HCT116 (cell line): ENCODE results near the gene CHST8. TPM values are rescaled to one million over a fixed set of nuclear protein-coding genes. Genes with fewer than 3 reads are reported as not detected.

ENCODE experiments used
- ATAC-seq: fragments of 200-7000 bp; cut with Tn5 transposase; 2 replicates; pipeline ENCODE4 v1.9.1; 2020; ENCODE audit warnings: mild to moderate bottlenecking, moderate library complexity
- BruUV-seq: library from RNA; stranded (reverse); fragments of 400-500 nt; replicated peaks from 2 replicates; lab custom pipeline; 2021; lab: Mats Ljungman, UMichigan
- CTCF ChIA-PET: fragments of 300-600 bp; sonication (Branson Sonifier 250); formaldehyde crosslinking; loops from one replicate; lab custom pipeline; 2021; ENCODE audit warnings: antibody characterized with exemption; lab: Charles Lee
- POLR2A ChIA-PET: fragments of 300-600, 350-600 bp; sonication (Branson Sonifier 250); formaldehyde crosslinking; loops from one replicate; lab custom pipeline; 2021; ENCODE audit warnings: antibody characterized with exemption; lab: Charles Lee
- RAD21 ChIA-PET, 2 experiments: fragments of 300-600 bp; sonication (Branson Sonifier 250); formaldehyde crosslinking; loops; one replicate each; lab custom pipeline; 2023; ENCODE audit warnings: low total read pairs in 2 of 2; ENCODE audit not compliant: uncharacterized antibody in 2 of 2, unreplicated experiment in 2 of 2, low non-redundant PET in 1 of 2; lab: Charles Lee
- DNase-seq: peaks from one replicate; pipeline ENCODE4 v3.0.0-alpha.2; 2010; ENCODE audit warnings: low read depth, low spot score
- H2AFZ ChIP-seq: fragments of 200-600 bp; shearing (Covaris generic), sonication (generic); 2 replicates; pipeline ENCODE4 v1.6.1; 2017; ENCODE audit warnings: low read depth, mixed run types, mixed read lengths, antibody characterized with exemption, low read length; ENCODE audit not compliant: poor library complexity, severe bottlenecking
- H3K27ac ChIP-seq: 2 replicates; pipeline ENCODE4 v1.5.1; 2012; ENCODE audit warnings: low read depth, low read length
- H3K27me3 ChIP-seq: fragments of 200-600 bp; sonication (generic); 2 replicates; pipeline ENCODE4 v1.6.1; 2016; ENCODE audit warnings: mixed run types, low read length, mixed read lengths; ENCODE audit not compliant: insufficient read depth
- H3K36me3 ChIP-seq, 2 experiments: fragments of 200-500 bp in 1 of 2; fragments of 200-600 bp in 1 of 2; sonication (Bioruptor generic) in 1 of 2; sonication (generic) in 1 of 2; 2 replicates each; pipeline versions ENCODE4 v1.5.1 to v1.6.1; 2014 to 2016; ENCODE audit warnings: low read length in 2 of 2, inconsistent platforms in 1 of 2, mixed read lengths in 1 of 2, mixed run types in 1 of 2; ENCODE audit not compliant: insufficient read depth in 2 of 2, control insufficient read depth in 1 of 2
- H3K4me1 ChIP-seq, 2 experiments: fragments of 200-600 bp in 1 of 2; sonication (generic) in 1 of 2; 2 replicates each; pipeline versions ENCODE4 v1.5.1 to v1.6.1; 2012 to 2017; ENCODE audit warnings: low read length in 2 of 2, inconsistent platforms in 1 of 2, mild to moderate bottlenecking in 1 of 2, mixed read lengths in 1 of 2, mixed run types in 1 of 2, moderate library complexity in 1 of 2; ENCODE audit not compliant: insufficient read depth in 2 of 2, control insufficient read depth in 1 of 2
- H3K4me2 ChIP-seq: fragments of 200-600 bp; sonication (generic); 2 replicates; pipeline ENCODE4 v1.6.1; 2017; ENCODE audit warnings: mixed run types, low read length, mixed read lengths
- H3K4me3 ChIP-seq, 2 experiments: fragments of 200-600 bp in 1 of 2; sonication (generic) in 1 of 2; replicated peaks in 1 of 2; 2 replicates each; pipeline ENCODE4 v1.5.1; 2011 to 2016; ENCODE audit warnings: low read length in 2 of 2, control low read depth in 1 of 2, low read depth in 1 of 2, mild to moderate bottlenecking in 1 of 2, mixed read lengths in 1 of 2, mixed run types in 1 of 2
- H3K79me2 ChIP-seq: fragments of 200-600 bp; sonication (generic); 2 replicates; pipeline ENCODE4 v1.6.1; 2017; ENCODE audit warnings: mild to moderate bottlenecking, mixed run types, low read length, moderate library complexity, mixed read lengths; ENCODE audit not compliant: insufficient read depth
- H3K9ac ChIP-seq: fragments of 200-600 bp; sonication (generic); 2 replicates; pipeline ENCODE4 v1.6.1; 2016; ENCODE audit warnings: low read length, mixed read lengths
- H3K9me2 ChIP-seq: fragments of 200-600 bp; sonication (generic), shearing (Covaris generic); 2 replicates; pipeline ENCODE4 v1.6.1; 2017; ENCODE audit warnings: mixed run types, mild to moderate bottlenecking, moderate library complexity; ENCODE audit not compliant: insufficient read depth
- H3K9me3 ChIP-seq, 2 experiments: fragments of 200-500 bp in 1 of 2; fragments of 200-600 bp in 1 of 2; sonication (Bioruptor generic) in 1 of 2; sonication (generic) in 1 of 2; 2 replicates each; pipeline ENCODE4 v1.6.1; 2014 to 2017; ENCODE audit warnings: low read length in 2 of 2, mixed read lengths in 2 of 2, inconsistent platforms in 1 of 2, low read depth in 1 of 2, mild to moderate bottlenecking in 1 of 2, mixed run types in 1 of 2, moderate library complexity in 1 of 2; ENCODE audit not compliant: control insufficient read depth in 1 of 2, insufficient read depth in 1 of 2
- H4K20me1 ChIP-seq: fragments of 200-600 bp; sonication (generic), shearing (Covaris generic); 2 replicates; pipeline ENCODE4 v1.6.1; 2017; ENCODE audit warnings: mixed run types, mild to moderate bottlenecking, moderate library complexity; ENCODE audit not compliant: insufficient read depth
- CBX3 ChIP-seq: IDR thresholded peaks from 2 replicates; pipeline ENCODE4 v1.6.1; 2012; ENCODE audit warnings: low read depth
- CEBPB ChIP-seq: IDR thresholded peaks from 2 replicates; pipeline ENCODE4 v1.6.1; 2012; ENCODE audit warnings: low read depth
- ELF1 ChIP-seq: IDR thresholded peaks from 2 replicates; pipeline ENCODE4 v1.6.1; 2012; ENCODE audit warnings: low read depth, borderline replicate concordance
- EZH2 ChIP-seq: fragments of 200-600 bp; sonication (generic); IDR thresholded peaks from 2 replicates; pipeline ENCODE4 v1.6.1; 2017; ENCODE audit warnings: antibody characterized with exemption, mixed run types
- EZH2phosphoT487 ChIP-seq: fragments of 200-600 bp; IDR thresholded peaks from 2 replicates; pipeline ENCODE4 v1.6.1; 2018; ENCODE audit warnings: antibody characterized with exemption, borderline replicate concordance
- POLR2A ChIP-seq: IDR thresholded peaks from 2 replicates; pipeline ENCODE4 v1.7.0; 2011; ENCODE audit warnings: borderline replicate concordance; ENCODE audit not compliant: insufficient read depth, insufficient read length; ENCODE audit errors: extremely low read depth
- SIN3A ChIP-seq: IDR thresholded peaks from 2 replicates; pipeline ENCODE4 v1.6.1; 2012; ENCODE audit warnings: low read depth
- YY1 ChIP-seq: IDR thresholded peaks from 2 replicates; pipeline ENCODE4 v1.6.1; 2011; ENCODE audit warnings: low read length, low read depth, moderate library complexity, mild to moderate bottlenecking; ENCODE audit not compliant: insufficient replicate concordance; ENCODE audit errors: extremely low read depth
- ZFX ChIP-seq: fragments of 450-650 bp; IDR thresholded peaks from 2 replicates; pipeline ENCODE4 v1.6.1; 2017
- intact Hi-C: fragments of 100-400 bp; cut with micrococcal nuclease; formaldehyde crosslinking; loops from 2 replicates; pipeline ENCODE4 v1.10.0; 2022
- total RNA-seq: library from RNA; stranded (reverse); gene quantifications from one replicate; pipeline ENCODE4 v1.2.1, GENCODE V29; 2021; ENCODE audit not compliant: unreplicated experiment
- TF ChIP-seq, protein P1 (sequence below): IDR thresholded peaks from 2 replicates; pipeline ENCODE4 v1.6.1; 2012
- TF ChIP-seq, protein P2 (sequence below): IDR thresholded peaks from 2 replicates; pipeline ENCODE4 v1.6.1; 2011; ENCODE audit warnings: mild to moderate bottlenecking, low read length, moderate library complexity; ENCODE audit not compliant: insufficient replicate concordance; ENCODE audit errors: extremely low read depth
- TF ChIP-seq, protein P3 (sequence below): IDR thresholded peaks from 2 replicates; pipeline ENCODE4 v1.6.1; 2012; ENCODE audit warnings: low read depth

The CHST8 gene
- total RNA-seq, 1 experiment from 2014 or later, result not detected

DNA sequence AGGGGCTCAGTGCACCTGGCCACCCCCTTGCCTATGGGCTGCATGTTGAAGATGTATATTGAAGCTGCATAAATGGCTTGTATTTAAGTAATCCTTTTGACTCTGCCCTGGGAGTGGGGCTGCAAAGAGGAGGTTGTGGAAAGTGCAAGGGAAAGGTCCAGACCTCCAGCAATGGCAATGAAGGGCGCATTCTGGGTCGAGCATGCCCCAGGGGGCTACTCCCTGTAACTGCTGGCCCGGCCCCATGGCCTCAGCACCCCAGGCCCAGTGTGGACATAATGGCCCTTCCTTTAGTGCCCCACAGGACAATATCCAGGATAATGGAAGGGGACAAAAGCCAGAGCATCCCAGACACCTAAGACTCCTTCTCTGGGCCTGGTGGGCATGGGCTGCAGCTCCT, 43.1 kb upstream of the CHST8 start:
- Histone ChIP-seq H3K27me3 (peaks cover 11% of the 10 kb centered on the region), H3K4me2 (no peak overlapping the region)
- TF ChIP-seq ELF1 (no peak), POLR2A (no peak), EZH2 (no peak), SIN3A (no peak), CBX3 (no peak), CEBPB (no peak), ZFX (no peak), EZH2phosphoT487 (no peak), YY1 (no peak)
- TF ChIP-seq, protein P1, sequence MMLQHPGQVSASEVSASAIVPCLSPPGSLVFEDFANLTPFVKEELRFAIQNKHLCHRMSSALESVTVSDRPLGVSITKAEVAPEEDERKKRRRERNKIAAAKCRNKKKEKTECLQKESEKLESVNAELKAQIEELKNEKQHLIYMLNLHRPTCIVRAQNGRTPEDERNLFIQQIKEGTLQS, result no peak
- TF ChIP-seq, protein P2, sequence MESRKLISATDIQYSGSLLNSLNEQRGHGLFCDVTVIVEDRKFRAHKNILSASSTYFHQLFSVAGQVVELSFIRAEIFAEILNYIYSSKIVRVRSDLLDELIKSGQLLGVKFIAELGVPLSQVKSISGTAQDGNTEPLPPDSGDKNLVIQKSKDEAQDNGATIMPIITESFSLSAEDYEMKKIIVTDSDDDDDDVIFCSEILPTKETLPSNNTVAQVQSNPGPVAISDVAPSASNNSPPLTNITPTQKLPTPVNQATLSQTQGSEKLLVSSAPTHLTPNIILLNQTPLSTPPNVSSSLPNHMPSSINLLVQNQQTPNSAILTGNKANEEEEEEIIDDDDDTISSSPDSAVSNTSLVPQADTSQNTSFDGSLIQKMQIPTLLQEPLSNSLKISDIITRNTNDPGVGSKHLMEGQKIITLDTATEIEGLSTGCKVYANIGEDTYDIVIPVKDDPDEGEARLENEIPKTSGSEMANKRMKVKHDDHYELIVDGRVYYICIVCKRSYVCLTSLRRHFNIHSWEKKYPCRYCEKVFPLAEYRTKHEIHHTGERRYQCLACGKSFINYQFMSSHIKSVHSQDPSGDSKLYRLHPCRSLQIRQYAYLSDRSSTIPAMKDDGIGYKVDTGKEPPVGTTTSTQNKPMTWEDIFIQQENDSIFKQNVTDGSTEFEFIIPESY, result no peak
- TF ChIP-seq, protein P3, sequence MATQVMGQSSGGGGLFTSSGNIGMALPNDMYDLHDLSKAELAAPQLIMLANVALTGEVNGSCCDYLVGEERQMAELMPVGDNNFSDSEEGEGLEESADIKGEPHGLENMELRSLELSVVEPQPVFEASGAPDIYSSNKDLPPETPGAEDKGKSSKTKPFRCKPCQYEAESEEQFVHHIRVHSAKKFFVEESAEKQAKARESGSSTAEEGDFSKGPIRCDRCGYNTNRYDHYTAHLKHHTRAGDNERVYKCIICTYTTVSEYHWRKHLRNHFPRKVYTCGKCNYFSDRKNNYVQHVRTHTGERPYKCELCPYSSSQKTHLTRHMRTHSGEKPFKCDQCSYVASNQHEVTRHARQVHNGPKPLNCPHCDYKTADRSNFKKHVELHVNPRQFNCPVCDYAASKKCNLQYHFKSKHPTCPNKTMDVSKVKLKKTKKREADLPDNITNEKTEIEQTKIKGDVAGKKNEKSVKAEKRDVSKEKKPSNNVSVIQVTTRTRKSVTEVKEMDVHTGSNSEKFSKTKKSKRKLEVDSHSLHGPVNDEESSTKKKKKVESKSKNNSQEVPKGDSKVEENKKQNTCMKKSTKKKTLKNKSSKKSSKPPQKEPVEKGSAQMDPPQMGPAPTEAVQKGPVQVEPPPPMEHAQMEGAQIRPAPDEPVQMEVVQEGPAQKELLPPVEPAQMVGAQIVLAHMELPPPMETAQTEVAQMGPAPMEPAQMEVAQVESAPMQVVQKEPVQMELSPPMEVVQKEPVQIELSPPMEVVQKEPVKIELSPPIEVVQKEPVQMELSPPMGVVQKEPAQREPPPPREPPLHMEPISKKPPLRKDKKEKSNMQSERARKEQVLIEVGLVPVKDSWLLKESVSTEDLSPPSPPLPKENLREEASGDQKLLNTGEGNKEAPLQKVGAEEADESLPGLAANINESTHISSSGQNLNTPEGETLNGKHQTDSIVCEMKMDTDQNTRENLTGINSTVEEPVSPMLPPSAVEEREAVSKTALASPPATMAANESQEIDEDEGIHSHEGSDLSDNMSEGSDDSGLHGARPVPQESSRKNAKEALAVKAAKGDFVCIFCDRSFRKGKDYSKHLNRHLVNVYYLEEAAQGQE, result no peak
- TF ChIP-seq, all 23 proteins: peak for 0
- no peak overlapping the region for H3K4me3 ChIP-seq
- no peaks in the 10 kb centered on the region for H3K9me2 ChIP-seq
- no TSS peak for BruUV-seq
- POLR2A ChIA-PET, result no interaction called here
- no peak overlapping the region for H2AFZ ChIP-seq
- DNase-seq (no peak), ATAC-seq (no peak)
- RAD21 ChIA-PET, result no interaction called here
- no peaks in the 10 kb centered on the region for H3K79me2 ChIP-seq
- peaks cover 6 to 17% of the 10 kb centered on the region in 2 experiments; a peak in 3 of 4 replicates for H3K9me3 ChIP-seq
- no peaks in the 10 kb centered on the region for H3K36me3 ChIP-seq
- H3K27ac ChIP-seq, result no peak overlapping the region
- H4K20me1 ChIP-seq, result no peaks in the 10 kb centered on the region
- H3K4me1 ChIP-seq, result no peaks in the 10 kb centered on the region
- CTCF ChIA-PET, result no interaction called here
- intact Hi-C loops, result no loop called here
- no peak overlapping the region for H3K9ac ChIP-seq
